ENCODE data around the gene CCT8. TPM values are rescaled to one million over a fixed set of nuclear protein-coding genes. Genes with fewer than 3 reads are reported as not detected.

CCT8 gene
- total and polyA plus RNA-seq, 2 of the 8 experiments (the other 6 are each of a cell fraction or from before 2014, with no cell fraction given): 151 to 319 TPM

DNA sequence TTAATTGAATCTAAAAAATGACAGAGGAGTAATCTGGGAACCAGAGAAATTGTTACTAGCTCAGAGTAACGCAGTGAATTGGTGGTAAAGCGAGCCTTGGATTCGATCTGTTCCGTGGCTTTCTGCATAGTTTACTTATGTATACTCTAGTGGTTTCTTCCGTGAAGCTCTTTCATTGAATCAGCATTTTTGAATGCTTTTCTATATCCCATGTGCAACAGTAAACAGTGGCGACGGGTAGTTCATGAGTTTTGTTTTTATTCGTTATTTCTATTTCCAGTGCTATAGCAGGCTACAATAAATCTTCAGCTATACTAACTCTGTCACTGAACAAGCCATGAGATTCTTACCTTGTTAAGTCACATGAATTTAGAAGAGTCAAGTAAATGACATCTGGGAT, 42.5 kb upstream of the CCT8 start:
- H4K20me1 ChIP-seq (replicated peaks in 1 of 2; ENCODE audit: control insufficient read depth in 1 of 2, insufficient read depth in 2 of 2, low read length in 2 of 2): no peaks in the 10 kb centered on the region
- TF ChIP-seq RAD21 (IDR thresholded peaks at IDR 0.05 in 1 of 2, conservative IDR thresholded peaks at IDR 0.05 in 1 of 2; ENCODE audit: low read depth in 2 of 2, low read length in 2 of 2) (no peak), EP300 (IDR thresholded peaks at IDR 0.05; ENCODE audit: borderline replicate concordance in 1 of 2, low read depth in 2 of 2, low read length in 2 of 2) (no peak), JUN (IDR thresholded peaks at IDR 0.05; ENCODE audit: low read depth, low read length) (no peak), NRF1 (IDR thresholded peaks at IDR 0.05; ENCODE audit: low read depth, low read length) (no peak), SIX5 (IDR thresholded peaks at IDR 0.05; ENCODE audit: low read depth, low read length) (no peak), FOSL1 (IDR thresholded peaks at IDR 0.05; ENCODE audit: insufficient read depth, low read depth, low read length) (no peak), TEAD4 (IDR thresholded peaks at IDR 0.05; ENCODE audit: low read depth, low read length) (no peak), POU5F1 (IDR thresholded peaks at IDR 0.05; ENCODE audit: low read depth, low read length) (no peak), TBP (IDR thresholded peaks at IDR 0.05; ENCODE audit: low read depth, low read length) (no peak), CTBP2 (IDR thresholded peaks at IDR 0.05; ENCODE audit: borderline replicate concordance, insufficient read depth, insufficient read length, low read length) (no peak), SP1 (IDR thresholded peaks at IDR 0.05; ENCODE audit: low read depth, low read length) (no peak), RNF2 (IDR thresholded peaks at IDR 0.05; ENCODE audit: borderline replicate concordance, low read depth, low read length, missing control alignments, poor library complexity, severe bottlenecking) (no peak)
- TF ChIP-seq, protein P1, sequence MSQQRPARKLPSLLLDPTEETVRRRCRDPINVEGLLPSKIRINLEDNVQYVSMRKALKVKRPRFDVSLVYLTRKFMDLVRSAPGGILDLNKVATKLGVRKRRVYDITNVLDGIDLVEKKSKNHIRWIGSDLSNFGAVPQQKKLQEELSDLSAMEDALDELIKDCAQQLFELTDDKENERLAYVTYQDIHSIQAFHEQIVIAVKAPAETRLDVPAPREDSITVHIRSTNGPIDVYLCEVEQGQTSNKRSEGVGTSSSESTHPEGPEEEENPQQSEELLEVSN (IDR thresholded peaks at IDR 0.05): no peak

More for the DNA sequence above, 42.5 kb upstream of the CCT8 start:
- no peak overlapping the region for H3K9ac ChIP-seq (replicated peaks in 1 of 4; ENCODE audit: extremely low read depth in 1 of 4, low read depth in 3 of 4, low read length in 3 of 4)
- H2BK5ac ChIP-seq (ENCODE audit: low read depth, low read length): no peak overlapping the region
- 94% methylated on average over 8 of the region's 8 CpGs; no CpG with 5 or more reads in 1 of the 2 experiments for WGBS, 2 experiments (ENCODE audit: extremely low coverage in 1 of 2, insufficient coverage in 1 of 2, insufficient read length in 1 of 2, insufficient replicate concordance in 2 of 2, low coverage in 1 of 2, low lambda C conversion rate in 2 of 2, missing lambda C conversion rate in 1 of 2)
- no peaks in the 10 kb centered on the region for H3K79me1 ChIP-seq (ENCODE audit: low read depth, low read length)
- H2BK15ac ChIP-seq (ENCODE audit: low read length): no peak overlapping the region
- H4K91ac ChIP-seq (replicated peaks; ENCODE audit: insufficient read length, low read length): no peak overlapping the region
- H2AK5ac ChIP-seq (ENCODE audit: low read depth, low read length): no peak overlapping the region
- H3K4me2 ChIP-seq (ENCODE audit: insufficient read depth in 1 of 2, low read depth in 2 of 2, low read length in 2 of 2): no peak overlapping the region
- H3K27ac ChIP-seq (ENCODE audit: low read depth, low read length): no peak overlapping the region
- H2BK20ac ChIP-seq (ENCODE audit: low read length): no peak overlapping the region
- no peaks in the 10 kb centered on the region for H3K23me2 ChIP-seq (ENCODE audit: low read depth, low read length)
- POLR2A ChIA-PET (ENCODE audit: partially characterized antibody): interaction anchor here (1.2 kb wide), 1 partner anchor 91 kb away, joined by 3 read pairs; the partner anchor contains the start of gene USP16
- DNase-seq (ENCODE audit: low read depth in 1 of 2, low spot score in 2 of 2): no peak
- H2AFZ ChIP-seq (ENCODE audit: low read length): no peak overlapping the region
- no peak overlapping the region for H3K14ac ChIP-seq (ENCODE audit: insufficient read length)
- H4K8ac ChIP-seq (ENCODE audit: extremely low read depth, insufficient read depth, low read length): no peak overlapping the region
- H3K9me3 ChIP-seq (ENCODE audit: insufficient read depth in 2 of 2, low read depth in 1 of 2, low read length in 1 of 2): no peaks in the 10 kb centered on the region
- no peak for FAIRE-seq
- H3K23ac ChIP-seq (ENCODE audit: insufficient read length): no peak overlapping the region
- H3K18ac ChIP-seq (ENCODE audit: extremely low read depth, low read length): no peak overlapping the region
- H3K4me3 ChIP-seq (ENCODE audit: extremely low read depth in 1 of 4, insufficient read depth in 2 of 4, low read depth in 3 of 4, low read length in 4 of 4): no peak overlapping the region
- H3K36me3 ChIP-seq (ENCODE audit: control insufficient read depth in 2 of 4, insufficient read depth in 4 of 4, low read length in 3 of 4): no peaks in the 10 kb centered on the region
- CTCF ChIA-PET (ENCODE audit: partially characterized antibody): interaction anchor here (1.2 kb wide), 1 partner anchor 10 kb away, joined by 4 read pairs; no protein-coding TSS in a partner anchor
- H3K56ac ChIP-seq (replicated peaks; ENCODE audit: insufficient read length, low read depth, low read length): peak overlapping the region; percentile 7
- peaks cover 0 to 4% (median 2%) of the 10 kb centered on the region in 4 experiments; a peak in 4 of 7 replicates for H3K4me1 ChIP-seq (replicated peaks in 1 of 4; ENCODE audit: control insufficient read depth in 3 of 4, insufficient read depth in 4 of 4, low read length in 3 of 4)
- H2BK12ac ChIP-seq (ENCODE audit: low read depth, low read length): no peak overlapping the region; the same call in 1 of the 2 replicates
- H4K5ac ChIP-seq (ENCODE audit: insufficient read length, low read depth, low read length): no peak overlapping the region
- H3K4ac ChIP-seq (replicated peaks; ENCODE audit: insufficient read length, low read depth, low read length): no peak overlapping the region
- no peak overlapping the region for H2BK120ac ChIP-seq (replicated peaks; ENCODE audit: low read depth, low read length)
- H3K27me3 ChIP-seq (replicated peaks in 1 of 4; ENCODE audit: control insufficient read depth in 3 of 4, extremely low read depth in 1 of 4, insufficient read depth in 3 of 4, low read length in 3 of 4): no peaks in the 10 kb centered on the region
- H3K79me2 ChIP-seq (ENCODE audit: control insufficient read depth in 1 of 2, insufficient read depth in 2 of 2, low read length in 2 of 2): no peaks in the 10 kb centered on the region
